Dendritic cell treated with granulocyte-macrophage colony-stimulating factor and Interleukin-4, amounts not matched to agents 40 ng/mL and 50 ng/mL, for 4 days (primary cell): ENCODE data around the gene DRAP1.
A peak's percentile ranks its signal among the peaks of the same experiment; 100 is the strongest.

Experiments used
- H3K27ac Mint-ChIP-seq: one replicate; pipeline ENCODE4 v1.8.0; 2022; ENCODE audit warnings: mild to moderate bottlenecking, mixed read lengths
- H3K27me3 Mint-ChIP-seq: one replicate; pipeline ENCODE4 v1.8.0; 2022; ENCODE audit warnings: mild to moderate bottlenecking, mixed read lengths
- H3K36me3 Mint-ChIP-seq: one replicate; pipeline ENCODE4 v1.8.0; 2022; ENCODE audit warnings: low read depth, mixed read lengths
- H3K4me1 Mint-ChIP-seq: one replicate; pipeline ENCODE4 v1.8.0; 2022; ENCODE audit warnings: low read depth, mixed read lengths
- H3K4me3 Mint-ChIP-seq: one replicate; pipeline ENCODE4 v1.8.0; 2022; ENCODE audit warnings: mild to moderate bottlenecking, moderate library complexity, mixed read lengths
- H3K9me3 Mint-ChIP-seq: one replicate; pipeline ENCODE4 v1.8.0; 2022; ENCODE audit warnings: mixed read lengths
- intact Hi-C: fragments of 100-400 bp; cut with micrococcal nuclease; formaldehyde crosslinking; loops from one replicate; pipeline ENCODE4 v1.15.0; 2022

Gene DRAP1

GRCh38 chr11:65907878-65908277 is 11.3 kb upstream of the DRAP1 start:
- no peak overlapping the region for H3K4me3 Mint-ChIP-seq
- H3K27ac Mint-ChIP-seq: no peak overlapping the region
- no peaks in the 10 kb centered on the region for H3K36me3 Mint-ChIP-seq
- H3K9me3 Mint-ChIP-seq: no peaks in the 10 kb centered on the region
- peaks cover 18% of the 10 kb centered on the region for H3K27me3 Mint-ChIP-seq
- peaks cover 9% of the 10 kb centered on the region for H3K4me1 Mint-ChIP-seq
- intact Hi-C loops: no loop called here

- H3K4me3 Mint-ChIP-seq: no peak overlapping the region
- peak overlapping the region; percentile 4 for H3K27ac Mint-ChIP-seq
- H3K27me3 Mint-ChIP-seq: peaks cover 14% of the 10 kb centered on the region
- H3K36me3 Mint-ChIP-seq: peaks cover 7% of the 10 kb centered on the region
- peaks cover 36% of the 10 kb centered on the region for H3K4me1 Mint-ChIP-seq
- intact Hi-C loops: no loop called here
- H3K9me3 Mint-ChIP-seq: no peaks in the 10 kb centered on the region
Measured at GRCh38 chr11:65911682-65912568, 7.3 kb upstream of the DRAP1 start.

- H3K36me3 Mint-ChIP-seq: peaks cover 12% of the 10 kb centered on the region
Measured at GRCh38 chr11:65912845-65913244, 6.4 kb upstream of the DRAP1 start.

GRCh38 chr11:65915101-65915820 is 4.0 kb upstream of the DRAP1 start:
- peaks cover 46% of the 10 kb centered on the region for H3K4me1 Mint-ChIP-seq
- H3K36me3 Mint-ChIP-seq: peaks cover 24% of the 10 kb centered on the region
- H3K4me3 Mint-ChIP-seq: peak overlapping the region; percentile 62
- peak overlapping the region; percentile 89 for H3K27ac Mint-ChIP-seq
- peaks cover 5% of the 10 kb centered on the region for H3K27me3 Mint-ChIP-seq
- intact Hi-C loops: loop anchor here (5.0 kb wide), 1 partner anchor 352 kb away; the partner anchor contains the start of gene RAB1B
- no peaks in the 10 kb centered on the region for H3K9me3 Mint-ChIP-seq

More at GRCh38 chr11:65912845-65913244, 6.4 kb upstream of the DRAP1 start:
- H3K27ac Mint-ChIP-seq: no peak overlapping the region
- intact Hi-C loops: no loop called here
- H3K4me3 Mint-ChIP-seq: no peak overlapping the region
- H3K27me3 Mint-ChIP-seq: peaks cover 12% of the 10 kb centered on the region
- H3K9me3 Mint-ChIP-seq: no peaks in the 10 kb centered on the region
- peaks cover 42% of the 10 kb centered on the region for H3K4me1 Mint-ChIP-seq

- Mint-ChIP-seq H3K4me3 (peak overlapping the region; percentile 62), H3K27ac (peak overlapping the region; percentile 89), H3K9me3 (no peaks in the 10 kb centered on the region), H3K36me3 (peaks cover 29% of the 10 kb centered on the region), H3K27me3 (peaks cover 5% of the 10 kb centered on the region), H3K4me1 (peaks cover 52% of the 10 kb centered on the region)
- intact Hi-C loops: loop anchor here (5.0 kb wide), 1 partner anchor 351 kb away; the partner anchor contains the start of gene RAB1B
Measured at GRCh38 chr11:65915821-65916251, 3.4 kb upstream of the DRAP1 start.

- no peaks in the 10 kb centered on the region for H3K9me3 Mint-ChIP-seq
- intact Hi-C loops: loop anchor here (5.0 kb wide), 1 partner anchor 351 kb away; the partner anchor contains the start of gene RAB1B
Measured at GRCh38 chr11:65916391-65916790, 2.8 kb upstream of the DRAP1 start.

GRCh38 chr11:65917077-65917433 is 2.2 kb upstream of the DRAP1 start:
- intact Hi-C loops: loop anchor here (5.0 kb wide), 1 partner anchor 350 kb away; the partner anchor contains the start of gene RAB1B
- Mint-ChIP-seq H3K4me1 (peaks cover 55% of the 10 kb centered on the region), H3K36me3 (peaks cover 42% of the 10 kb centered on the region), H3K27ac (peak overlapping the region; percentile 89), H3K9me3 (no peaks in the 10 kb centered on the region), H3K27me3 (peaks cover 2% of the 10 kb centered on the region), H3K4me3 (peak overlapping the region; percentile 79)

More at GRCh38 chr11:65916391-65916790, 2.8 kb upstream of the DRAP1 start:
- peaks cover 35% of the 10 kb centered on the region for H3K36me3 Mint-ChIP-seq
- H3K4me3 Mint-ChIP-seq: peak overlapping the region; percentile 79
- H3K4me1 Mint-ChIP-seq: peaks cover 56% of the 10 kb centered on the region
- H3K27me3 Mint-ChIP-seq: peaks cover 5% of the 10 kb centered on the region
- peak overlapping the region; percentile 89 for H3K27ac Mint-ChIP-seq

- peaks cover 47% of the 10 kb centered on the region for H3K36me3 Mint-ChIP-seq
- peak overlapping the region; percentile 79 for H3K4me3 Mint-ChIP-seq
- peak overlapping the region; percentile 89 for H3K27ac Mint-ChIP-seq
- peaks cover 2% of the 10 kb centered on the region for H3K27me3 Mint-ChIP-seq
- intact Hi-C loops: loop anchor here (5.0 kb wide), 1 partner anchor 350 kb away; the partner anchor contains the start of gene RAB1B
- peaks cover 60% of the 10 kb centered on the region for H3K4me1 Mint-ChIP-seq
- no peaks in the 10 kb centered on the region for H3K9me3 Mint-ChIP-seq
Measured at GRCh38 chr11:65917434-65918210, 1.6 kb upstream of the DRAP1 start.

- peaks cover 56% of the 10 kb centered on the region for H3K36me3 Mint-ChIP-seq
- peaks cover 62% of the 10 kb centered on the region for H3K4me1 Mint-ChIP-seq
- H3K9me3 Mint-ChIP-seq: no peaks in the 10 kb centered on the region
- H3K27ac Mint-ChIP-seq: peak within 1 kb of the TSS; percentile 89
- peaks cover 2% of the 10 kb centered on the region for H3K27me3 Mint-ChIP-seq
- intact Hi-C loops: loop anchor here (1.0 to 5.0 kb wide), 3 partner anchors 23 to 349 kb away; partner anchors contain the start of genes RAB1B and SART1
- H3K4me3 Mint-ChIP-seq: peak within 1 kb of the TSS; percentile 97
Measured at GRCh38 chr11:65918211-65919140, 750 bp upstream of the DRAP1 start, which contains the start of gene C11orf68. TSS of gene C11orf68 (minus strand) at chr11:65919062. CDS start at chr11:65919031, 31 bp downstream.

GRCh38 chr11:65919573-65920371 is 546 bp downstream of the DRAP1 start:
- H3K4me3 Mint-ChIP-seq: peak overlapping the region; percentile 97
- H3K27me3 Mint-ChIP-seq: no peaks in the 10 kb centered on the region
- H3K9me3 Mint-ChIP-seq: no peaks in the 10 kb centered on the region
- peak overlapping the region; percentile 89 for H3K27ac Mint-ChIP-seq
- H3K36me3 Mint-ChIP-seq: peaks cover 69% of the 10 kb centered on the region
- H3K4me1 Mint-ChIP-seq: peaks cover 67% of the 10 kb centered on the region
- intact Hi-C loops: loop anchor here (1.0 to 5.0 kb wide), 3 partner anchors 22 to 348 kb away; partner anchors contain the start of genes RAB1B and SART1

GRCh38 chr11:65920372-65920802 is 1.2 kb downstream of the DRAP1 start:
- H3K4me3 Mint-ChIP-seq: peak overlapping the region; percentile 97
- H3K27ac Mint-ChIP-seq: peak overlapping the region; percentile 89
- no peaks in the 10 kb centered on the region for H3K27me3 Mint-ChIP-seq
- intact Hi-C loops: no loop called here
- H3K36me3 Mint-ChIP-seq: peaks cover 75% of the 10 kb centered on the region
- peaks cover 66% of the 10 kb centered on the region for H3K4me1 Mint-ChIP-seq
- no peaks in the 10 kb centered on the region for H3K9me3 Mint-ChIP-seq
